HepG2 (cell line): Measurements from ENCODE around the gene TSHZ2. TPM values are rescaled to one million over a fixed set of nuclear protein-coding genes. Genes with fewer than 3 reads are reported as not detected.

Experiments used
- ATAC-seq: fragments of 200-7000 bp; cut with Tn5 transposase; 3 replicates; pipeline ENCODE4 v1.9.1; 2020; ENCODE audit warnings: mild to moderate bottlenecking, moderate library complexity
- BruUV-seq: library from RNA; stranded (reverse); fragments of 400-500 nt; replicated peaks from 2 replicates; lab custom pipeline; 2021; lab: Mats Ljungman, UMichigan
- CTCF ChIA-PET: fragments of 300-600 bp; formaldehyde crosslinking; extraction: SDS; loops from one replicate; lab custom pipeline; 2021; ENCODE audit warnings: low total read pairs, inconsistent platforms, low intra/inter-chr PET ratio; lab: Yijun Ruan, JAX
- POLR2A ChIA-PET: fragments of 350-600 bp; sonication (Branson Sonifier 250); formaldehyde crosslinking; loops from one replicate; lab custom pipeline; 2020; ENCODE audit warnings: antibody characterized with exemption, inconsistent platforms; lab: Yijun Ruan, JAX
- DNase-seq: peaks from one replicate; pipeline ENCODE4 v3.0.0-alpha.2; 2015; ENCODE audit warnings: low spot score
- FAIRE-seq: peaks from 3 replicates; lab custom pipeline; 2011; peaks lifted over from hg19 to GRCh38; lab: Jason Lieb, UNC
- H2AFZ ChIP-seq: one replicate; pipeline ENCODE4 v1.6.1; 2011; ENCODE audit warnings: low read length, inconsistent platforms
- H3K27ac ChIP-seq: fragments of 300-600 bp; 3 replicates; pipeline ENCODE4 v1.8.0; 2011; ENCODE audit warnings: mixed run types, mild to moderate bottlenecking, mixed read lengths, low read length, inconsistent platforms; ENCODE audit not compliant: insufficient read depth; ENCODE audit errors: extremely low read length
- H3K27me3 ChIP-seq, 2 experiments: fragments of 200-600 bp in 1 of 2; 2 replicates in 1 of 2; 3 replicates in 1 of 2; pipeline versions ENCODE4 v1.6.0 to v1.8.0; 2011; ENCODE audit warnings: low read length in 2 of 2, mild to moderate bottlenecking in 2 of 2, moderate library complexity in 2 of 2, inconsistent platforms in 1 of 2; ENCODE audit not compliant: insufficient read depth in 2 of 2, control insufficient read depth in 1 of 2
- H3K36me3 ChIP-seq, 2 experiments: fragments of 200-600 bp in 1 of 2; replicated peaks in 1 of 2; 2 replicates in 1 of 2; 3 replicates in 1 of 2; pipeline versions ENCODE4 v1.5.1 to v1.8.0; 2011; ENCODE audit warnings: low read length in 2 of 2, inconsistent platforms in 1 of 2; ENCODE audit not compliant: insufficient read depth in 2 of 2, control insufficient read depth in 1 of 2
- H3K4me1 ChIP-seq: 2 replicates; pipeline ENCODE4 v1.5.1; 2012; ENCODE audit warnings: low read length, inconsistent platforms; ENCODE audit not compliant: insufficient read depth
- H3K4me2 ChIP-seq: 2 replicates; pipeline ENCODE4 v1.6.0; 2011; ENCODE audit warnings: low read depth, low read length, inconsistent platforms
- H3K4me3 ChIP-seq, 3 experiments: fragments of 200-600 bp in 1 of 3; sonication (generic), shearing (Covaris generic) in 1 of 3; replicated peaks in 1 of 3; 2 replicates each; pipeline ENCODE4 v1.5.1; 2011 to 2016; ENCODE audit warnings: low read length in 3 of 3, inconsistent platforms in 2 of 3, low read depth in 2 of 3, mild to moderate bottlenecking in 2 of 3, control low read depth in 1 of 3, mixed read lengths in 1 of 3; ENCODE audit not compliant: insufficient read depth in 1 of 3
- H3K79me2 ChIP-seq: one replicate; pipeline ENCODE4 v1.6.1; 2011; ENCODE audit warnings: low read length, inconsistent platforms; ENCODE audit not compliant: insufficient read depth
- H3K9ac ChIP-seq: 2 replicates; pipeline ENCODE4 v1.6.0; 2011; ENCODE audit warnings: mild to moderate bottlenecking, low read depth, low read length, inconsistent platforms; ENCODE audit not compliant: insufficient read depth
- H3K9me3 ChIP-seq: 2 replicates; pipeline ENCODE4 v1.5.1; 2012; ENCODE audit warnings: mild to moderate bottlenecking, low read length
- H4K20me1 ChIP-seq: 2 replicates; pipeline ENCODE4 v1.6.0; 2011; ENCODE audit warnings: inconsistent platforms, mild to moderate bottlenecking, low read length, moderate library complexity; ENCODE audit not compliant: insufficient read depth
- ATF2 ChIP-seq: sonication (generic); formaldehyde crosslinking; IDR thresholded peaks from 2 replicates; pipeline ENCODE4 v1.4.0; 2020; ENCODE audit warnings: missing genetic modification reagents
- DNMT1 ChIP-seq: sonication (generic); formaldehyde crosslinking; IDR thresholded peaks from 2 replicates; pipeline ENCODE4 v1.5.1; 2020; ENCODE audit warnings: mild to moderate bottlenecking, missing genetic modification reagents
- GRHL1 ChIP-seq: sonication (generic); formaldehyde crosslinking; conservative IDR thresholded peaks from 2 replicates; pipeline ENCODE4 v1.8.0; 2022; ENCODE audit warnings: missing genetic modification reagents
- HOMEZ ChIP-seq: IDR thresholded peaks from 2 replicates; pipeline ENCODE4 v1.6.1; 2016; ENCODE audit warnings: low read depth
- HOXA5 ChIP-seq: sonication (generic); formaldehyde crosslinking; IDR thresholded peaks from 2 replicates; pipeline ENCODE4 v1.4.0; 2020; ENCODE audit warnings: missing genetic modification reagents
- IKZF5 ChIP-seq: IDR thresholded peaks from 2 replicates; pipeline ENCODE4 v1.6.1; 2018; ENCODE audit warnings: missing genetic modification reagents, mild to moderate bottlenecking, missing compliant biosample characterization
- IRF1 ChIP-seq: sonication (generic); formaldehyde crosslinking; IDR thresholded peaks from 2 replicates; pipeline ENCODE4 v1.4.0; 2020; ENCODE audit warnings: low read depth, mild to moderate bottlenecking, missing genetic modification reagents
- KAT2B ChIP-seq: fragments of 150-350 bp; IDR thresholded peaks from 2 replicates; pipeline ENCODE4 v1.6.1; 2014; ENCODE audit warnings: low read depth, low read length, borderline replicate concordance
- KDM2A ChIP-seq: sonication (generic); formaldehyde crosslinking; IDR thresholded peaks from 2 replicates; pipeline ENCODE4 v1.4.0; 2020; ENCODE audit warnings: low read depth, missing genetic modification reagents, borderline replicate concordance
- SUZ12 ChIP-seq: fragments of 150-350 bp; IDR thresholded peaks from 2 replicates; pipeline ENCODE4 v1.6.1; 2014; ENCODE audit warnings: low read depth, low read length
- ZC3H4 ChIP-seq: sonication (generic); formaldehyde crosslinking; IDR thresholded peaks from 2 replicates; pipeline ENCODE4 v1.4.0; 2020; ENCODE audit warnings: missing genetic modification reagents, borderline replicate concordance
- ZNF12 ChIP-seq: sonication (generic); formaldehyde crosslinking; IDR thresholded peaks from 2 replicates; pipeline ENCODE4 v1.5.0; 2020; ENCODE audit warnings: missing genetic modification reagents
- ZNF335 ChIP-seq: sonication (generic); formaldehyde crosslinking; IDR thresholded peaks from 2 replicates; pipeline ENCODE4 v1.4.0; 2020; ENCODE audit warnings: missing genetic modification reagents
- ZNF33A ChIP-seq: sonication (generic); formaldehyde crosslinking; IDR thresholded peaks from 2 replicates; pipeline ENCODE4 v1.5.1; 2020; ENCODE audit warnings: missing genetic modification reagents, mild to moderate bottlenecking, moderate library complexity, borderline replicate concordance
- ZNF546 ChIP-seq: sonication (generic); formaldehyde crosslinking; conservative IDR thresholded peaks from 2 replicates; pipeline ENCODE4 v1.8.1; 2023; ENCODE audit warnings: mild to moderate bottlenecking, missing genetic modification reagents
- ZNF564 ChIP-seq: sonication (generic); formaldehyde crosslinking; IDR thresholded peaks from 2 replicates; pipeline ENCODE4 v1.8.1; 2023; ENCODE audit warnings: mild to moderate bottlenecking, missing genetic modification reagents
- ZNF720 ChIP-seq: sonication (generic); formaldehyde crosslinking; IDR thresholded peaks from 2 replicates; pipeline ENCODE4 v1.4.0; 2020; ENCODE audit warnings: missing genetic modification reagents
- ZNF724P ChIP-seq: sonication (generic); formaldehyde crosslinking; IDR thresholded peaks from 2 replicates; pipeline ENCODE4 v1.8.0; 2022; ENCODE audit warnings: missing genetic modification reagents, borderline replicate concordance
- ZSCAN25 ChIP-seq: sonication (generic); formaldehyde crosslinking; IDR thresholded peaks from 2 replicates; pipeline ENCODE4 v1.8.0; 2022; ENCODE audit warnings: mild to moderate bottlenecking, missing genetic modification reagents
- WGBS: methylation state at CpG from one replicate; pipeline ENCODE4 v1.1.6; 2017; ENCODE audit warnings: low lambda C conversion rate; 5-methylcytosine and 5-hydroxymethylcytosine counted together
- in situ Hi-C: cut with HindIII; loops from 2 replicates; pipeline ENCODE4 v1.10.0; 2017; ENCODE audit warnings: low pct_unique_long_range_greater_than_20kb; ENCODE audit not compliant: extremely low pct_ligation_motif_present
- intact Hi-C: fragments of 100-400 bp; cut with micrococcal nuclease; formaldehyde crosslinking; loops from one replicate; pipeline ENCODE4 v1.10.0; 2022; ENCODE audit not compliant: unreplicated experiment
- polyA plus RNA-seq, 8 experiments: library from polyadenylated mRNA; depleted of rRNA in 3 of 8; stranded (reverse) in 7 of 8; unstranded in 1 of 8; fragments of >200 nt; fragmentation: Illumina TruSeq in 4 of 8; extraction: Trizol in 4 of 8; gene quantifications; 2 replicates each; pipeline versions ENCODE4 v1.2.1 to v1.2.3, GENCODE V29; 2011 to 2016; ENCODE audit warnings: low read depth in 4 of 8, missing spikeins in 1 of 8, mixed read lengths in 1 of 8; ENCODE audit not compliant: insufficient read depth in 1 of 8
- total RNA-seq, 5 experiments: library from RNA; depleted of rRNA; stranded (reverse); fragments of >200 nt; fragmentation: Illumina TruSeq; extraction: Trizol; gene quantifications; 2 replicates each; pipeline ENCODE4 v1.2.3, GENCODE V29; 2016; ENCODE audit warnings: low read depth in 1 of 5

The TSHZ2 gene
- total and polyA plus RNA-seq, 2 of the 13 experiments (the other 11 are each of a cell fraction or from before 2014, with no cell fraction given), result 0.01 TPM; not detected in 1

GRCh38 chr20:53037621-53038020 lies 65.5 kb downstream of the TSHZ2 start:
- WGBS, result 76% methylated on average over 10 of the region's 10 CpGs
- H3K4me3 ChIP-seq, result no peak overlapping the region
- H3K9ac ChIP-seq, result no peak overlapping the region
- H3K4me1 ChIP-seq, result peaks cover 6% of the 10 kb centered on the region
- DNase-seq (no peak), ATAC-seq (no peak; the same call in 2 of the 3 replicates), FAIRE-seq (no peak)
- no peaks in the 10 kb centered on the region for H4K20me1 ChIP-seq
- BruUV-seq, result no TSS peak
- ChIA-PET CTCF (no interaction called here), POLR2A (no interaction called here)
- H3K27me3 ChIP-seq, result no peaks in the 10 kb centered on the region
- H3K4me2 ChIP-seq, result no peak overlapping the region
- in situ Hi-C loops (no loop called here), intact Hi-C loops (no loop called here)
- H3K27ac ChIP-seq, result no peak overlapping the region
- no peak overlapping the region for H2AFZ ChIP-seq
- no peaks in the 10 kb centered on the region for H3K36me3 ChIP-seq
- H3K79me2 ChIP-seq, result no peaks in the 10 kb centered on the region
- TF ChIP-seq ZNF724P (CRISPR knock-in tag) (no peak), KDM2A (no peak), ZNF564 (CRISPR knock-in tag) (no peak), IRF1 (no peak), KAT2B (no peak), SUZ12 (no peak), ZSCAN25 (CRISPR knock-in tag) (no peak), ZNF720 (no peak), ZNF546 (CRISPR knock-in tag) (no peak), ZNF335 (no peak), ZNF12 (CRISPR knock-in tag) (no peak), DNMT1 (no peak), IKZF5 (CRISPR knock-in tag) (no peak), ZNF33A (no peak), GRHL1 (CRISPR knock-in tag) (no peak), ZC3H4 (CRISPR knock-in tag) (no peak), HOXA5 (CRISPR knock-in tag) (no peak), ATF2 (CRISPR knock-in tag) (no peak), HOMEZ (CRISPR knock-in tag) (no peak)
- H3K9me3 ChIP-seq, result no peaks in the 10 kb centered on the region
